ENCODE results near the gene TMEFF2.

Gene TMEFF2

GRCh38 chr2:191980483-191980882, 214.2 kb downstream of the TMEFF2 start:
- Histone ChIP-seq H3K27ac (ENCODE audit: insufficient read depth in 1 of 2, low read depth in 1 of 2, low read length in 2 of 2, poor library complexity in 1 of 2, severe bottlenecking in 2 of 2) (no peak overlapping the region), H3K27me3 (replicated peaks in 2 of 5; ENCODE audit: control insufficient read depth in 4 of 5, insufficient read depth in 5 of 5, low read length in 4 of 5) (no peaks in the 10 kb centered on the region), H3K4me3 (ENCODE audit: control insufficient read depth in 1 of 7, extremely low read depth in 1 of 7, insufficient read depth in 4 of 7, low read depth in 2 of 7, low read length in 6 of 7) (no peak overlapping the region), H3K9me3 (ENCODE audit: control extremely low read depth in 1 of 5, control insufficient read depth in 4 of 5, insufficient read depth in 2 of 5, low read depth in 1 of 5, low read length in 4 of 5) (no peaks in the 10 kb centered on the region), H3K36me3 (ENCODE audit: control insufficient read depth in 4 of 4, insufficient read depth in 4 of 4, low read length in 3 of 4) (no peaks in the 10 kb centered on the region), H3K4me1 (ENCODE audit: control extremely low read depth in 1 of 4, control insufficient read depth in 4 of 4, insufficient read depth in 4 of 4, low read length in 3 of 4) (no peaks in the 10 kb centered on the region)
- whole genome bisulfite sequencing (ENCODE audit: insufficient coverage), result 100% methylated on average over 2 of the region's 3 CpGs
- DNase-seq, result no peak
- ChIA-PET POLR2A (no interaction called here), CTCF (no interaction called here)

- H3K36me3 ChIP-seq (ENCODE audit: control insufficient read depth in 4 of 4, insufficient read depth in 4 of 4, low read length in 3 of 4), result no peaks in the 10 kb centered on the region
- CTCF ChIA-PET, result no interaction called here
- H3K4me3 ChIP-seq (ENCODE audit: control insufficient read depth in 1 of 7, extremely low read depth in 1 of 7, insufficient read depth in 4 of 7, low read depth in 2 of 7, low read length in 6 of 7), result no peak overlapping the region
- H3K4me1 ChIP-seq (ENCODE audit: control extremely low read depth in 1 of 4, control insufficient read depth in 4 of 4, insufficient read depth in 4 of 4, low read length in 3 of 4), result no peaks in the 10 kb centered on the region
- no peak for DNase-seq
- no peaks in the 10 kb centered on the region for H3K27me3 ChIP-seq (replicated peaks in 2 of 5; ENCODE audit: control insufficient read depth in 4 of 5, insufficient read depth in 5 of 5, low read length in 4 of 5)
- H3K9me3 ChIP-seq (ENCODE audit: control extremely low read depth in 1 of 5, control insufficient read depth in 4 of 5, insufficient read depth in 2 of 5, low read depth in 1 of 5, low read length in 4 of 5), result no peaks in the 10 kb centered on the region
- WGBS (ENCODE audit: insufficient coverage), result no CpG with 5 or more reads among the region's 2 CpGs
- no peak overlapping the region for H3K27ac ChIP-seq (ENCODE audit: insufficient read depth in 1 of 2, low read depth in 1 of 2, low read length in 2 of 2, poor library complexity in 1 of 2, severe bottlenecking in 2 of 2)
- POLR2A ChIA-PET, result no interaction called here
Observed at GRCh38 chr2:191979221-191979730, 215.5 kb downstream of the TMEFF2 start.

- H3K27me3 ChIP-seq (replicated peaks in 2 of 5; ENCODE audit: control insufficient read depth in 4 of 5, insufficient read depth in 5 of 5, low read length in 4 of 5), result no peaks in the 10 kb centered on the region
- H3K4me3 ChIP-seq (ENCODE audit: control insufficient read depth in 1 of 7, extremely low read depth in 1 of 7, insufficient read depth in 4 of 7, low read depth in 2 of 7, low read length in 6 of 7), result no peak overlapping the region
- POLR2A ChIA-PET, result no interaction called here
- WGBS (ENCODE audit: insufficient coverage), result no CpG with 5 or more reads among the region's 1 CpG
- H3K27ac ChIP-seq (ENCODE audit: insufficient read depth in 1 of 2, low read depth in 1 of 2, low read length in 2 of 2, poor library complexity in 1 of 2, severe bottlenecking in 2 of 2), result no peak overlapping the region
- no peak for DNase-seq
- CTCF ChIA-PET, result interaction anchor here (0.7 to 1.2 kb wide), 3 partner anchors 10 to 172 kb away, joined by 3 to 4 read pairs (median 3); no protein-coding TSS in a partner anchor
- H3K9me3 ChIP-seq (ENCODE audit: control extremely low read depth in 1 of 5, control insufficient read depth in 4 of 5, insufficient read depth in 2 of 5, low read depth in 1 of 5, low read length in 4 of 5), result no peaks in the 10 kb centered on the region
- H3K36me3 ChIP-seq (ENCODE audit: control insufficient read depth in 4 of 4, insufficient read depth in 4 of 4, low read length in 3 of 4), result no peaks in the 10 kb centered on the region
- H3K4me1 ChIP-seq (ENCODE audit: control extremely low read depth in 1 of 4, control insufficient read depth in 4 of 4, insufficient read depth in 4 of 4, low read length in 3 of 4), result no peaks in the 10 kb centered on the region
Observed at GRCh38 chr2:191977754-191978153, 217.0 kb downstream of the TMEFF2 start.

- WGBS (ENCODE audit: insufficient coverage), result 100% methylated on average over 1 of the region's 3 CpGs
- CTCF ChIA-PET, result no interaction called here
Observed at GRCh38 chr2:191976436-191976835, 218.3 kb downstream of the TMEFF2 start.

GRCh38 chr2:191974676-191975075, 220.1 kb downstream of the TMEFF2 start:
- no peak overlapping the region for H3K4me3 ChIP-seq (ENCODE audit: control insufficient read depth in 1 of 7, extremely low read depth in 1 of 7, insufficient read depth in 4 of 7, low read depth in 2 of 7, low read length in 6 of 7)

More at GRCh38 chr2:191976436-191976835, 218.3 kb downstream of the TMEFF2 start:
- no peak for DNase-seq
- H3K4me3 ChIP-seq (ENCODE audit: control insufficient read depth in 1 of 7, extremely low read depth in 1 of 7, insufficient read depth in 4 of 7, low read depth in 2 of 7, low read length in 6 of 7), result no peak overlapping the region
- no peaks in the 10 kb centered on the region for H3K36me3 ChIP-seq (ENCODE audit: control insufficient read depth in 4 of 4, insufficient read depth in 4 of 4, low read length in 3 of 4)
- H3K9me3 ChIP-seq (ENCODE audit: control extremely low read depth in 1 of 5, control insufficient read depth in 4 of 5, insufficient read depth in 2 of 5, low read depth in 1 of 5, low read length in 4 of 5), result no peaks in the 10 kb centered on the region
- POLR2A ChIA-PET, result no interaction called here
- peaks cover 0 to 3% (median 0%) of the 10 kb centered on the region in 4 experiments for H3K4me1 ChIP-seq (ENCODE audit: control extremely low read depth in 1 of 4, control insufficient read depth in 4 of 4, insufficient read depth in 4 of 4, low read length in 3 of 4)
- H3K27ac ChIP-seq (ENCODE audit: insufficient read depth in 1 of 2, low read depth in 1 of 2, low read length in 2 of 2, poor library complexity in 1 of 2, severe bottlenecking in 2 of 2), result no peak overlapping the region
- H3K27me3 ChIP-seq (replicated peaks in 2 of 5; ENCODE audit: control insufficient read depth in 4 of 5, insufficient read depth in 5 of 5, low read length in 4 of 5), result no peaks in the 10 kb centered on the region

GRCh38 chr2:191970867-191971266, 223.9 kb downstream of the TMEFF2 start:
- DNase-seq, result peak in 2 of 3 donors; percentile 6 to 11
- no peaks in the 10 kb centered on the region for H3K27me3 ChIP-seq (replicated peaks in 2 of 5; ENCODE audit: control insufficient read depth in 4 of 5, insufficient read depth in 5 of 5, low read length in 4 of 5)
- WGBS (ENCODE audit: insufficient coverage), result 80% methylated on average over 1 of the region's 2 CpGs
- ChIA-PET CTCF (no interaction called here), POLR2A (no interaction called here)
- H3K27ac ChIP-seq (ENCODE audit: insufficient read depth in 1 of 2, low read depth in 1 of 2, low read length in 2 of 2, poor library complexity in 1 of 2, severe bottlenecking in 2 of 2), result no peak overlapping the region
- H3K4me1 ChIP-seq (ENCODE audit: control extremely low read depth in 1 of 4, control insufficient read depth in 4 of 4, insufficient read depth in 4 of 4, low read length in 3 of 4), result peaks cover 0 to 5% (median 2%) of the 10 kb centered on the region in 4 experiments
- H3K4me3 ChIP-seq (ENCODE audit: control insufficient read depth in 1 of 7, extremely low read depth in 1 of 7, insufficient read depth in 4 of 7, low read depth in 2 of 7, low read length in 6 of 7), result no peak overlapping the region
- no peaks in the 10 kb centered on the region for H3K9me3 ChIP-seq (ENCODE audit: control extremely low read depth in 1 of 5, control insufficient read depth in 4 of 5, insufficient read depth in 2 of 5, low read depth in 1 of 5, low read length in 4 of 5)
- H3K36me3 ChIP-seq (ENCODE audit: control insufficient read depth in 4 of 4, insufficient read depth in 4 of 4, low read length in 3 of 4), result no peaks in the 10 kb centered on the region

More at GRCh38 chr2:191974676-191975075, 220.1 kb downstream of the TMEFF2 start:
- no peak for DNase-seq
- ChIA-PET CTCF (no interaction called here), POLR2A (no interaction called here)
- Histone ChIP-seq H3K27me3 (replicated peaks in 2 of 5; ENCODE audit: control insufficient read depth in 4 of 5, insufficient read depth in 5 of 5, low read length in 4 of 5) (no peaks in the 10 kb centered on the region), H3K27ac (ENCODE audit: insufficient read depth in 1 of 2, low read depth in 1 of 2, low read length in 2 of 2, poor library complexity in 1 of 2, severe bottlenecking in 2 of 2) (no peak overlapping the region), H3K4me1 (ENCODE audit: control extremely low read depth in 1 of 4, control insufficient read depth in 4 of 4, insufficient read depth in 4 of 4, low read length in 3 of 4) (peaks cover 0 to 3% (median 0%) of the 10 kb centered on the region in 4 experiments), H3K36me3 (ENCODE audit: control insufficient read depth in 4 of 4, insufficient read depth in 4 of 4, low read length in 3 of 4) (no peaks in the 10 kb centered on the region), H3K9me3 (ENCODE audit: control extremely low read depth in 1 of 5, control insufficient read depth in 4 of 5, insufficient read depth in 2 of 5, low read depth in 1 of 5, low read length in 4 of 5) (no peaks in the 10 kb centered on the region)

GRCh38 chr2:191968120-191968519, 226.6 kb downstream of the TMEFF2 start:
- CTCF ChIA-PET, result no interaction called here

More at GRCh38 chr2:191968120-191968519, 226.6 kb downstream of the TMEFF2 start:
- no peak overlapping the region for H3K27ac ChIP-seq (ENCODE audit: insufficient read depth in 1 of 2, low read depth in 1 of 2, low read length in 2 of 2, poor library complexity in 1 of 2, severe bottlenecking in 2 of 2)
- 88% methylated on average over 2 of the region's 2 CpGs for WGBS (ENCODE audit: insufficient coverage)
- H3K4me3 ChIP-seq (ENCODE audit: control insufficient read depth in 1 of 7, extremely low read depth in 1 of 7, insufficient read depth in 4 of 7, low read depth in 2 of 7, low read length in 6 of 7), result no peak overlapping the region
- DNase-seq, result no peak
- H3K4me1 ChIP-seq (ENCODE audit: control extremely low read depth in 1 of 4, control insufficient read depth in 4 of 4, insufficient read depth in 4 of 4, low read length in 3 of 4), result peaks cover 0 to 5% (median 2%) of the 10 kb centered on the region in 4 experiments
- POLR2A ChIA-PET, result interaction anchor here (0.6 kb wide), 1 partner anchor 1720 kb away, joined by 3 read pairs; no protein-coding TSS in a partner anchor
- H3K27me3 ChIP-seq (replicated peaks in 2 of 5; ENCODE audit: control insufficient read depth in 4 of 5, insufficient read depth in 5 of 5, low read length in 4 of 5), result no peaks in the 10 kb centered on the region
- H3K36me3 ChIP-seq (ENCODE audit: control insufficient read depth in 4 of 4, insufficient read depth in 4 of 4, low read length in 3 of 4), result no peaks in the 10 kb centered on the region
- H3K9me3 ChIP-seq (ENCODE audit: control extremely low read depth in 1 of 5, control insufficient read depth in 4 of 5, insufficient read depth in 2 of 5, low read depth in 1 of 5, low read length in 4 of 5), result no peaks in the 10 kb centered on the region

Data from common myeloid progenitor, CD34-positive (primary cell).